K562 (cell line): ENCODE measurements around the gene PRCC. TPM values are rescaled to one million over a fixed set of nuclear protein-coding genes. Genes with fewer than 3 reads are reported as not detected.

Experiments used
- BRCA1 ChIP-seq, 2 experiments: fragments of 450-650 bp in 1 of 2; sonication (generic) in 1 of 2; formaldehyde crosslinking in 1 of 2; IDR thresholded peaks; 2 replicates each; pipeline versions ENCODE4 v1.5.0 to v1.6.1; 2017 to 2020; ENCODE audit warnings: mild to moderate bottlenecking in 1 of 2, missing genetic modification reagents in 1 of 2
- EP400 ChIP-seq: fragments of 450-650 bp; IDR thresholded peaks from 2 replicates; pipeline ENCODE4 v1.6.1; 2017; ENCODE audit warnings: antibody characterized with exemption, mild to moderate bottlenecking, moderate library complexity
- ETS2 ChIP-seq: IDR thresholded peaks from 2 replicates; pipeline ENCODE4 v1.6.1; 2016; ENCODE audit warnings: borderline replicate concordance, missing genetic modification characterization, mild to moderate bottlenecking, moderate library complexity, missing compliant biosample characterization; ENCODE audit not compliant: poor library complexity, severe bottlenecking
- FOS ChIP-seq: IDR thresholded peaks from 3 replicates; pipeline ENCODE4 v1.6.1; 2011; ENCODE audit not compliant: insufficient read length; ENCODE audit errors: extremely low read depth
- HSF4 ChIP-seq: fragments of 250-450 bp; sonication (Bioruptor Pico); IDR thresholded peaks from 2 replicates; pipeline ENCODE4 v2.1.2; 2022; ENCODE audit warnings: mild to moderate bottlenecking, moderate library complexity, borderline replicate concordance
- MBD2 ChIP-seq: sonication (generic); IDR thresholded peaks from 2 replicates; pipeline ENCODE4 v1.6.1; 2016; ENCODE audit warnings: low read depth, borderline replicate concordance
- NFATC3 ChIP-seq: fragments of 450-650 bp; IDR thresholded peaks from 2 replicates; pipeline ENCODE4 v1.6.1; 2017; ENCODE audit warnings: mild to moderate bottlenecking
- NR0B1 ChIP-seq: fragments of 450-650 bp; IDR thresholded peaks from one replicate; pipeline ENCODE4 v1.6.1; 2018; ENCODE audit warnings: mild to moderate bottlenecking, moderate library complexity; ENCODE audit not compliant: partially characterized antibody
- NR2C1 ChIP-seq, 2 experiments: fragments of 450-650 bp; IDR thresholded peaks; 2 replicates each; pipeline ENCODE4 v1.6.1; 2017; ENCODE audit warnings: mild to moderate bottlenecking in 2 of 2, antibody characterized with exemption in 1 of 2, inconsistent platforms in 1 of 2, missing compliant biosample characterization in 1 of 2, missing genetic modification characterization in 1 of 2
- NUFIP1 ChIP-seq: fragments of 450-650 bp; IDR thresholded peaks from 2 replicates; pipeline ENCODE4 v1.6.1; 2018; ENCODE audit not compliant: partially characterized antibody
- U2AF1 ChIP-seq: fragments of 200-400 bp; formaldehyde crosslinking; optimal IDR thresholded peaks from 2 replicates; pipeline ENCODE3; 2017; ENCODE audit warnings: mild to moderate bottlenecking, low read depth, low read length, moderate library complexity
- ZBTB5 ChIP-seq: fragments of 450-650 bp; IDR thresholded peaks from 2 replicates; pipeline ENCODE4 v1.6.1; 2017; ENCODE audit warnings: antibody characterized with exemption
- ZNF407 ChIP-seq: fragments of 450-650 bp; IDR thresholded peaks from 2 replicates; pipeline ENCODE4 v1.6.1; 2016; ENCODE audit warnings: low read depth
- ZNF449 ChIP-seq: fragments of 250-450 bp; sonication (Bioruptor Pico); IDR thresholded peaks from 2 replicates; pipeline ENCODE4 v1.8.0; 2022; ENCODE audit warnings: moderate library complexity, mild to moderate bottlenecking, inconsistent platforms
- polyA plus RNA-seq, 8 experiments: library from polyadenylated mRNA; depleted of rRNA in 4 of 8; stranded (reverse) in 5 of 8; unstranded in 3 of 8; fragments of >200 nt; fragmentation: Nextera tagmentation in 2 of 8; fragmentation: Illumina TruSeq in 1 of 8; extraction: Ambion mirVana in 2 of 8; extraction: Trizol in 1 of 8; gene quantifications; 2 replicates each; pipeline versions ENCODE4 v1.2.1 to v1.2.3, GENCODE V29; 2011 to 2014; ENCODE audit warnings: inconsistent platforms in 1 of 8, missing spikeins in 1 of 8
- total RNA-seq, 7 experiments: library from RNA; depleted of rRNA in 6 of 7; stranded (reverse); fragments of >200 nt in 6 of 7; fragmentation: Illumina TruSeq in 2 of 7; extraction: Trizol in 2 of 7; gene quantifications; 2 replicates each; pipeline versions ENCODE4 v1.2.1 to v1.2.3, GENCODE V29; 2011 to 2021; ENCODE audit warnings: low replicate concordance in 1 of 7

Gene PRCC
- total and polyA plus RNA-seq, 9 of the 15 experiments (the other 6 are each of a cell fraction or from before 2014, with no cell fraction given), result 23.9 to 201 (median 41.1) TPM

GRCh38 chr1:156751757-156752481 is 15.4 kb upstream of the PRCC start (continued):
- TF ChIP-seq BRCA1 (IDR thresholded peaks at IDR 0.05) (no peak), BRCA1 (CRISPR knock-in tag; IDR thresholded peaks at IDR 0.05) (no peak), ZNF407 (no peak), NR0B1 (no peak), MBD2 (peak; percentile 56; the same call in 1 of the 2 replicates), NR2C1 (IDR thresholded peaks at IDR 0.05) (no peak), NR2C1 (tag; IDR thresholded peaks at IDR 0.05) (no peak), ZNF449 (CRISPR knock-in tag) (no peak), U2AF1 (peak; percentile 80), ZBTB5 (no peak), ETS2 (no peak), NFATC3 (no peak), NUFIP1 (no peak), HSF4 (CRISPR knock-in tag) (no peak), FOS (no peak), EP400 (peak; percentile 44; the same call in 1 of the 2 replicates)
